Tibial nerve (tissue), 3 donors: ENCODE data around the gene ATN1.

Experiments
- CTCF ChIP-seq, 5 experiments: fragments of 200-600 bp in 3 of 5; fragments of 450-650 bp in 2 of 5; sonication (generic) in 3 of 5; IDR thresholded peaks; one replicate each; pipeline ENCODE4 v1.5.1; 2016 to 2019; ENCODE audit warnings: antibody characterized with exemption in 5 of 5, mild to moderate bottlenecking in 3 of 5, moderate library complexity in 2 of 5
- POLR2A ChIP-seq, 2 donors: fragments of 450-650 bp; IDR thresholded peaks; one replicate each; pipeline ENCODE4 v1.6.1; 2017; ENCODE audit warnings: antibody characterized with exemption in 2 of 2, mild to moderate bottlenecking in 2 of 2, moderate library complexity in 2 of 2

GRCh38 chr12:6975297-6976032 lies 47.7 kb downstream of the ATN1 start:
- TF ChIP-seq POLR2A (IDR thresholded peaks at IDR 0.05) (no peak), CTCF (IDR thresholded peaks at IDR 0.05) (no peak)
